Superior temporal gyrus (tissue), 1 donor: ENCODE data around the gene PRPF40B.

ENCODE experiments used
- DNase-seq: peaks from one replicate; pipeline ENCODE4 v3.0.0-alpha.2; 2016; ENCODE audit errors: extremely low spot score

Gene PRPF40B

GRCh38 chr12:49658276-49658675, 34.9 kb downstream of the PRPF40B start:
- DNase-seq: no peak

GRCh38 chr12:49659753-49660152, 36.4 kb downstream of the PRPF40B start:
- no peak for DNase-seq

- DNase-seq: no peak
These were observed 37.8 kb downstream of the PRPF40B start for GRCh38 chr12:49661191-49661590.

GRCh38 chr12:49661746-49662145, 38.4 kb downstream of the PRPF40B start:
- no peak for DNase-seq

- no peak for DNase-seq
These were observed 39.9 kb downstream of the PRPF40B start for GRCh38 chr12:49662998-49663843.

GRCh38 chr12:49664167-49664566, 40.8 kb downstream of the PRPF40B start:
- no peak for DNase-seq

- DNase-seq: no peak
These were observed 41.4 kb downstream of the PRPF40B start for GRCh38 chr12:49664591-49665239.

- DNase-seq: no peak
These were observed 42.0 kb downstream of the PRPF40B start for GRCh38 chr12:49665384-49665783.

- DNase-seq: no peak
These were observed 42.8 kb downstream of the PRPF40B start for GRCh38 chr12:49666176-49666575.

- DNase-seq: no peak
These were observed 44.1 kb downstream of the PRPF40B start for GRCh38 chr12:49667325-49668090.

- no peak for DNase-seq
These were observed 46.4 kb downstream of the PRPF40B start for GRCh38 chr12:49669796-49670195.

GRCh38 chr12:49671031-49671765, 47.8 kb downstream of the PRPF40B start:
- DNase-seq: no peak

GRCh38 chr12:49672301-49673217, 49.2 kb downstream of the PRPF40B start:
- DNase-seq: peak; percentile 67

GRCh38 chr12:49673446-49674317, 50.3 kb downstream of the PRPF40B start:
- DNase-seq: peak; percentile 96

GRCh38 chr12:49674318-49674981, 51.1 kb downstream of the PRPF40B start:
- DNase-seq: peak; percentile 42

GRCh38 chr12:49675137-49675536, 51.8 kb downstream of the PRPF40B start:
- no peak for DNase-seq

GRCh38 chr12:49678711-49679110, 55.4 kb downstream of the PRPF40B start:
- DNase-seq: no peak

GRCh38 chr12:49680075-49680474, 56.7 kb downstream of the PRPF40B start:
- DNase-seq: no peak
